ENCODE results near the gene EML6. TPM values are rescaled to one million over a fixed set of nuclear protein-coding genes. Genes with fewer than 3 reads are reported as not detected.
"Not testable (repeated sequence)": the region's sequence is repeated elsewhere in the genome, so short reads cannot be mapped to it uniquely, and the experiment has no call there.

Gene EML6
- total RNA-seq, 1 donor from 2014 or later = 1.1 TPM

DNA sequence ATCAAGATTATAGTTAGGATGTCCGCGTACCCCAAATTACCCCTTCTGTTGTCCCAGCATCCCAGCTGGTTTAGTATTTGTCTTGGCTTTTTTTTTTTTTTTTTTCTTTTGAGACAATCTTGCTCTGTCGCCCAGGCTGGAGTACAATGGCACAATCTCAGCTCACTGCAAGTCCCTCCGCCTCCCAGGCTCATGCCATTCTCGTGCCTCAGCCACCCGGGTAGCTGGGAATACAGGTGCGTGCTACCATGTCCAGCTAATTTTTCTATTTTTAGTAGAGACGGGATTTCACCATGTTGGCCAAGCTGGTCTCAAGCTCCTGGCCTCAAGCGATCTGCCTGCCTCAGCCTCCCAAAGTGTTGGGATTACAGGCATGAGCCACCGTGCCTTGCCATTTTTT is 118.0 kb downstream of the EML6 start:
- DNase-seq (ENCODE audit: low read depth, low spot score) = not testable (repeated sequence)

DNA sequence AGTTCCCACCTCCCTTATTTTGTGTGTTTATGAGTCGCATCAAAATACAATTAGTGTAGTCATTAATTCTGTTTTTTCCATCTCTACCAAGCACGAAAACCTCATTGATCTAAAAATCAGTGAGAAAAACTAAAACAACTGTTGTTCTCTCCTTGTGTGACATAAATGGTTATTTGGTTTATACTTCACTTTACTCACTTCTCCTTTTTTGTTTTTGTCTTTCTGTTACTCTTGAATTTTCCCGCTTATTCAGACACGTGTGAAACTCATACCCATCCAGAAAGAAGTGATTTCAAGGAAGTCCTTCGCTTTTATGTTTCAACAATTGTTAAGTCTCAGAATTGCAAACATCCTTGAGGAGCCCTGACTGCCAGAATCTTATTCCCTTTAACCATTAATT is 121.6 kb downstream of the EML6 start:
- no peak for DNase-seq (ENCODE audit: low read depth, low spot score)

DNA sequence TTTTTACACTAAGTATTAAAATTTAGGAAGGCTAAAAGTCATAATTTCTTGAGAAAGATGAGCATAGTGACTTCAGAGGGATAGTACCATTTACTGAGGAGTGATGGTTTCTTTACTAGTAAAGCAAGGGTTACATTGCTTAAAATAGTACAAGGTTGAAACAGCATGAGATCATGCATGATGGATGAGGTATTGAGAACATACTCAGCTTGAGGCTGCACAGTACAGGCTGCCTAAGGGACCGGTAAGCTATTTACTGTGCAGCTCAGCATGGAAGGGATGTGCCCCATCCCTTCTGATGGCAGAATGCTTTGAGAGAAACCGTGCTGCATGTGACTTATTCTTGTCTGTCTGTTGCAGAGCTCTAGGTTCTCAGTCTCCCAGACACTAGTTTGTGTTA is 122.1 kb downstream of the EML6 start:
- DNase-seq (ENCODE audit: low read depth, low spot score) = no peak

DNA sequence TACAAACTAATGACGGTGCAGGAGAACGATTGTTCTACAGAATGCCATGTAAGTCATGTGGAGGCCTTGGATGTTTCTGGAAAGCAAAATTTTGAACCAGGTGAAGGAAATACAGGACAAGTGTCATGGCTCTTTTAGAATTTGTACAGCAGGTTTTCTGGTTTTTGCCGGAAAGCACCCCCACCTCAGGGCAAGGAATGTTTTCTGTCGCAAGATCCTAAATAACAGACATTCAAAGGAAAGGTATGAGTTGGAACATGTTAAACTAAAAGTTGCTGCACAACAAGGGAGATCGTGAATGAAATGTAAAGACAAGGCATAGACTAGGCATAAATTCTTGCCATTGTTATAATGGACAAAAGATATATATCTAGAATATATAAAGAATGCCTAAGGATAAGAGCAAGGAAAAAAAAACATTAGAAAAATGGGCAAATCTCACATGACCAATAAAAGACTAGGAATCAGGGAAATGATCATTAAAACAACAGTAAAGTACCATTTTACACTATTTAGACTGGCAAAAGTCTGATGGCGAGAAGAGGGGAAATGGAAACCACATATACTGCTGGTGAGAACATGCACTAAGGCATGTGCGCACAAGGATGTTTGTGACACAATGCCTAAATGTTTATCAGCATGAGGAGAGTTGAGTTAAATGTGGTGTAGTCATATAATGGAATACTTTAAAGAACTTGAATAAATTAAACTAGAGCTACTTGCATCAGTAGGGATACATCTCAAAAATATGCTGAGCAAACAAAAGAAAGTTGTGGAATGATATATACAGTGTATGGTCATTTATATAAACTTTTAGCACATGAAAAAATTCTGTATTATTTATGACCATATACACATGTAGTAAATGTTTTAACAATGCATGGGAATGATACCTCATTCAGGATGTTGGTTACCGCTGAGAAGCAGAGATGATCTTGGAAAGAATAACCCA is 127.0 kb downstream of the EML6 start:
- DNase-seq (ENCODE audit: low read depth, low spot score) = no peak

DNA sequence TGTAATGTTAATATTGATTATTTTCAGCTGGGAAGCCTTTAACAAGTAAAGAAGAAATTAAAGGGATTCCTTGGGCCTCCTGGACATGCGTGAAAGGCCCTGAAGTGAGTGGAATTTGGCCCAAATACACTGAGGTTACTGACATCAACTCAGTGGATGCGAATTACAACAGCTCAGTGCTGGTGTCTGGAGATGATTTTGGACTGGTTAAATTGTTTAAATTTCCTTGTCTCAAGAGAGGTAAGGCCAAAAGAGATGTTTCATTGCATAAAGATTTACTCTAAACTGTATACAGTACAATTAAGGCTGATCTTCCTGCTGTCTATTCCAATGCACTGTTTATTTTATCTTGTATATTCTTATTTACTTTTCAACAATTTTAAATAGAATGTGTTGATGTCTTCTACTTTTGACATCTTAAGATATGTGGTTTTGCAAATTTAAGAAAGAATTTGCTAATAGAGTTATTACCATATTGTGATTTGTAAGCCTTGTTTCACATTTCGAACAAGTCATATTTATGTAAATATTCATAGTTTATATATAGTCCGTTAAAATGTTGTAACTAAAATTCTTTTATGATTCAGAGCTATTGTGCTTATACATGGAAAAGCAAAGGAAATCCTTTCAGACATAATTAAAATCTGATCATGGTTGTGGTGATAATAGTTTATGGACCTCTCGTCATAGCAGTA is 130.3 kb downstream of the EML6 start:
- DNase-seq (ENCODE audit: low read depth, low spot score) = no peak

DNA sequence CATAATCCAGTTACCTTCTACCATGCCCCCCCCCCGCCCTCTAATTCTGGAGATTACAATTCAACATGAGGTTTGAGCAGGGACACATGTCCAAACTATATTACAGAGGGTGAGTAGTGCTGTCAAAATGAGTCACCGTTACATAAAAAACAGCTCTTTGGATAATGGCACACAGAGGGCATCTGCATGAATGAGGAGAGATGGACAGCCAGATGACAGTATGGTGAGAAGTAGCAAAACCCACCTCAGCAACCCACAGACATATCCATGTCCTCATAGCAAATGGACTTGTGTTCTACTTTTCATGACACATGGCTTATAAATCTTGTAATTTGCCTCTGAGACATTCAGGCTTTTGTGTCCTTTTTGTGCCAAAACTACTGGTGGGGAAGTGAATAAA is 132.0 kb downstream of the EML6 start:
- DNase-seq (ENCODE audit: low read depth, low spot score) = no peak

DNA sequence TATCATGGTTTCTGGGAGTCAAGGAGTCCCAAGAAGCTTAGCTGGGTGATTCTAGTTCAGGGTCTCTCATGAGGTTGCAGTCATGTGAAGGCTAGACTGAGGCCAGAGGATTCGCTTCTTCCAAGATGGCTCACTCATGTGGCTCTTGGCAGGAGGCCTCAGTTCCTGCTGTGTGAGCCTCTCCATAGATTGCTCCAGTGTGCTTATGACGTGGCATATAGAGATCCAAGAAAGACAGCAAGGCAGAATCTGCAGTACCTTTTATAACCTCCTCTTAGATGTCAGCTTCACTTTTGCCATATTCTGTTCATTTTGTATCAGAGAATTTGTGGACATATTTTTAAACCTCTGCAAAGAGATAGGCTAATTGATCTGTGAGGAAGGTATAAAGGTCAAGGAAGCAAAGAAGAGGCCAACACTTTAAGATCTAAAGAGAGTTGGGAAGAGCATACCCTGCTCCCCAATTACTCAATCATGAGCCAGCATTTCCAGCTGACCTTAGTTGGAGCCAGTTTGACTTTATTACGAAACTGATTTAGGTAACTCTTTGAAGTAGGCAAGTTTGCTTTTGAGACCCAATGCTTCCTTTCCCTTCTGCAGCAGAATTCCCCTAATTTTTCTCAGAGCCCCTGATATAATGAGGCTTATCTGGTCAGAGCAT is 134.7 kb downstream of the EML6 start:
- no peak for DNase-seq (ENCODE audit: low read depth, low spot score)

DNA sequence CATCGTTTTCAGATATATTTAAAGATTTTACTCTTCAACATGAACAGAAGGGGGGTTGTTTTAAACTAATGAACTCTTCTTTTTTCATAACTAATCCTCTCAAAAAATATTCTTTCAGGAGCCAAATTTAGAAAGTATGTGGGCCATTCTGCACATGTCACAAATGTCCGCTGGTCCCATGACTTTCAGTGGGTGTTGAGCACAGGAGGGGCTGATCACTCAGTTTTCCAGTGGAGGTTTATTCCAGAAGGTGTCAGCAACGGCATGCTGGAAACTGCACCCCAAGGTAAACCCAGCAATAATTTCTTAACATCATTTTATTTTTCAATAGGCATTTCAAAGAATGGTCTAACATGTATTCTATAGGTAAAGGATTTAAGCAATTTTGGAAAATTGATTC is 136.0 kb downstream of the EML6 start:
- DNase-seq (ENCODE audit: low read depth, low spot score) = no peak

DNA sequence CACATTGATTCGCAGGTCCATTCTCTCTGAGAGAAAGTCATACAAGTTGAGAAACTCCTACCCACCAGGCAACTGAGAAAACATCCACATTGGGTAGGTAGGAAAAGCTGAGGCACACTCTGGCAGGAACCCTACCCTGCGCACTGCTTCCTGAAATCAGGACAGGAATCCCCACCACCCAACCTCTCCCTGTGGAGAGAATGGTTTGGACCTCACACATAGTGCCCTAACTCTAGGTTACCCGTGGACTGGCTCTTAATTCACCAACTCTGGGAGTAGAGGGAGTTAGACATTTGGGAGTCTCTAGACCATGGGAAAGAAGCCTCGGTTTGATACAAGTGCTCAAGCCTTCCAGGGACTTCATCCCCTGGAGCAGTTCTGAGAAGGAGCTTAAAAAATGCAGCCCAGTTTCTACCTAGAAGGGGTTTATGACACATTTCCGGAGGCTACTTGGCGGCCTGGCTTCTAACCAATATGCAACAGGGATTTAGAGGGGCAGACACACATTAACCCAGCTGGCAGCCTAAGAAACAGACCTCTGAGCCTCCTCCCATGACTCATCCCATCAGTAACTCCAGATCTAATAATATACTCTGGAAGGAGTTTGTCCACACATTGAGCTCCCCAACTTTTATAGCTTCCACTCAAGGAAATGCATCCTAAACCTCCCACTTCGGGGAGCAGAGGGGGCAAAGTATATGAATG is 136.7 kb downstream of the EML6 start:
- no peak for DNase-seq (ENCODE audit: low read depth, low spot score)

DNA sequence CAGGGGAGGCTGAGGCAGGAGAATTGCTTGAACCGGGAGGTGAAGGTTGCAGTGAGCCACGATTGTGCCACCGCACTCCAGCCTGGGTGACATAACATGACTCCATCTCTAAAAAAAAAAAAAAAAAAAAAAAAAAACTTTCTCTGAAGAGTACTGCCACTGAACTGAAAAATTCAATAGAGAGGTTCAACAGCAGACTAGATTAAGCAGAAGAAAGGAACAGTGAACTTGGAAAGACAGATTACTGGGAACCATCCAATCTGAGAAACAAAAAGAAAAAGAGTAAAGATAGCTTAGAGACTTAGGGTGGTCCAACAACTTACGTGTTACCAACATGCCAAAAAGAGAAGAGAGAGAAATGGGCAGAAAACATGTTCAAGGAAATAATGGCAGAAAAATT is 138.8 kb downstream of the EML6 start:
- DNase-seq (ENCODE audit: low read depth, low spot score) = no peak

DNA sequence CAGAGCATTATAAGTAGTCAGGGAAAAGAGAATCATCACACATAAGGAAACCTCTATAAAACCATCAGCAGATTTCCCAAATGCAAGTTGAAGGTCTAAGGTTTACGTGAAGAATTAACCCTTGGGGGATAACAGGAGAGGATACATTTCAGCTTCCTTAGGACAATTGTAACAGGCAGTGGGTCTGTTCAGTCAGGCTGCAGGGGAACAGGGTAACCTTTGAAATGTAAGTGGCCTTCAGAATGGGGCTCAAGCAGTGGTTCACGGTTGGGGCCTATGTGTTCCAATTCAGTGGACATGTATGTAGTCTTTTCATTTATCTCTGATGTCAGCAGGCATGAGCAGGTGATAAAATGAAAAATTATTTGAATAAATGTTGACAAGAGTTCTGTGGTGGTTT is 139.3 kb downstream of the EML6 start:
- DNase-seq (ENCODE audit: low read depth, low spot score) = no peak

DNA sequence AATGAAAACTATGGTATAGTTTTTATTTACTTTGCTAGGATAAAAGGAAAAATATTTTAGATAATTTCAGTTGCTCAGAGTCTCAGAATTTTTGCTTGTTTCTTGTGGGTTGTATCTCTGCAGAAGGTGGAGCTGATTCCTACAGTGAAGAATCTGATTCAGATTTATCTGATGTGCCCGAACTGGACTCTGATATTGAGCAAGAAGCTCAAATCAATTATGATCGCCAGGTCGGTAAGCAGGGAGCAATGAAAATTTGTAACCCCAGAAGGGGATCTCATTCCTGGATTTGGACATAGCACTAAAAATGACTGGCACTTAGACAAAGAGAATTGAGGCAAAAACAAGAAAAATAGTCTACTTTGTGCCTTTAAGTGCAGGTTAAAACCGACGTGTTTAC is 140.2 kb downstream of the EML6 start:
- DNase-seq (ENCODE audit: low read depth, low spot score) = no peak

DNA sequence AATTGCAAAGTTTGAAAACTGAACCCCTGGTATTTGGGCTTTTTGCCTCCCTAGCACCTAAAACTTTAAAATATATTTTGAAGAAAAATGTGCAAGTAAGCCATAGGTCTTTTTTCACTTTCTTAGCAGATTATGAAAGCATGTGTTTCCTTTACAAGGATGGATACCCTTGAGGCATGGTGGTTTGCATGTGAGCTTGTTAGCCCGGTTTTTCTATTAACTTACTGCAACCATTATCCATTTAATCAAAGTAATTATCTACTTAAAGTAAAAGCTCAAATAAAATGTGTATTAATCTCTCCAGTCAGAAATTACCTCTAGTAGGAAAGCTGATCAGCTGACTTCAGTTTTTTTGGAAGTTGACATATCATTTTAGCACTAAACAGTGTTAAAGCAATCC is 140.6 kb downstream of the EML6 start:
- no peak for DNase-seq (ENCODE audit: low read depth, low spot score)

DNA sequence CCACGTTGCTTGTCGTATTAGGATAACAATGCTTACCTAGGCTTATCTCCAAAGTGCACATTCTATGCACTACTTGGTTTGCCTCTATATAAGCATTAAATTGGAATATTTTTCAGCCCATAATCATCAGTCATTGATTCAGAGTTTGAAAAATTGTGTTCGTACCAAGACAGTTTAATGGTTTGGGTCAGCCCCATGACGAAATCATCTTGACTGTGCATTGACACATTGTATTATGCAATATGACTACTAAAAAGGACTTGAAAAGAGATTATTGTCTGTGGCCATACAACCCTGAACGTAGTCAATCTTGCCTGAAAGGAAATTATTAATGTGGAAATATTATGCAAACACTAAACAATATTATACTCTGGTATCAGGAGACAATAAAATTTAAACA is 141.3 kb downstream of the EML6 start:
- DNase-seq (ENCODE audit: low read depth, low spot score) = no peak

DNA sequence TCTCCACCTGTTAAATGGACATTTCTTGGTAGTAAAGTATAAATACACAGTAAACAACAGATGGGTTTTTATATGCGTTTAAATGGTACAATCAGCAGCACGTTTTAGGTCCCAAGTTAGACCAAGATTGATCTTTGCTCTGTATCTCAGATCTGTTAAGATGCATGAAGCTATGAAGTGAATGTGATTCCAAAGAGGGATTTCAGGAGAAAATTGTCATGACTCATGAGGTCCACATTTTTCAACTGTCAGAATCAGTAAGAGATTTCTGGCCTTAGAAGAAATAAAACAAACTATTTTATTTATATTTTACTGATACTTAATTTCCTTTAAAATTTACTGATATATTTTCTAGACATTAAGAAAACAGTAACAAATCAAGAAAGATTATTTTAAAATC is 142.7 kb downstream of the EML6 start:
- DNase-seq (ENCODE audit: low read depth, low spot score) = no peak

DNA sequence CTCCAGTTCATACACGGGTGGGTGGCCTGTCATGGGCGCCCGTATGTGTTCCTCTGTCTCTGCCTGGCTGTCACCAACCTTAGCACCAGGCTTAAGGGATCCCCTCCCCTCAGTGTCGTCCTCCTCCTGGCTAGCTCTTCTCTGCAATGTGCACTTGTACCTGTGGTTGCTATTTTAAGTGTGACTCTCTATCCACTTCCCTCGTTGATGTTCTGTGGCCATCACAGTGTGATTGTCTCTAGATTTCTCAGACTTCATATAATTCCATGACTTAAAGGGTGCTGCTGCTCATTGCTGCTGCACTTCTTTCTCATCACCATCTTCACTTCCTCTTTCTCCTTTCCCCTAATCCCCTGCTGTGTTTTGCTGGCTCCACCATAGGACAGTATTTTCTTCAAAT is 143.4 kb downstream of the EML6 start:
- DNase-seq (ENCODE audit: low read depth, low spot score) = no peak

DNA sequence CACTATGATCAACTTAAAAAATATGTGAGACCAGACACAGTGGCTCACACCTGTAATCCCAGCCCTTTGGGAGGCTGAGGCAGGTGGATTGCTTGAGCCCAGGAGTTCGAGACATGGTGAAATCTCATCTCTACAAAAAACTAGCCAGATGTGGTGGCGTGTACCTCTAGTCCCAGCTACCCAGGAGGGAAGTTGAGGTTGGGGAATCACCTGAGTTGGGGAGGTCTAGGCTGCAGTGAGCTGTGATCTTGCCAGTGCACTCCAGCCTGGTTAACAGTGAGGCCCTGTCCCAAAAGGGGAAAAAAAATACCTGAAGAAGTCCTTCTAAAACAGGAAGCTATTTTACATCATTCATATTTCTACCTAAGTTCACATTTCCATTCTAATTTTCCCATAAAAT is 144.0 kb downstream of the EML6 start:
- DNase-seq (ENCODE audit: low read depth, low spot score) = no peak

DNA sequence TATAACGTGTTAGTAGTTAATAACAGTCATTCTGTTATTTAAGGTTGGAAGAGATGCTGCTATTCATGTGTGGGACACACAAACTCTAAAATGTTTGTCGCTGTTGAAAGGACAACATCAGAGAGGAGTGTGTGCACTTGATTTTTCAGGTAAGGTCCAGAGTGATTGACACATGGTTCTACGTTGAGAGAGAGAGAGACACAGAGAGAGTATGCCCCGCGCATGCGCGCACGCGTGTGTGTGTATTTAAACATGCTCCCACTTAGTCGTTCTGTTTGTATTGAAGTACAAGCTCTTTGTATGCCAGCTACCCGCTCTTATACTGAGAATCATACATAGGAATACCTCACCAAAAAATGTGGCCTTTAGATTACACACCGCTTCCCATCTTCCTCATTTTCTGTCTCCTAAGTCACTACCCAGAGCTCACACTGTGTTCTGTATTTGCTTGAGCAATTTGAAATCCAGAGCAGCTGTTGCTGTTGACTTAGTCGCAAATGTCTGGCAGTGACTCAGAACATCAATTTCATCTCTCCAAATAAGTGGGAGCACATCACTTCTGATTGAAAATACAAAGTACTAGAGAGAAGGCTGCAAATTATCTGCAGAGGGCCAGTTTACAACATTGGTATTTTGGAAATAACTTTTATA is 148.1 kb downstream of the EML6 start:
- no peak for DNase-seq (ENCODE audit: low read depth, low spot score)

DNA sequence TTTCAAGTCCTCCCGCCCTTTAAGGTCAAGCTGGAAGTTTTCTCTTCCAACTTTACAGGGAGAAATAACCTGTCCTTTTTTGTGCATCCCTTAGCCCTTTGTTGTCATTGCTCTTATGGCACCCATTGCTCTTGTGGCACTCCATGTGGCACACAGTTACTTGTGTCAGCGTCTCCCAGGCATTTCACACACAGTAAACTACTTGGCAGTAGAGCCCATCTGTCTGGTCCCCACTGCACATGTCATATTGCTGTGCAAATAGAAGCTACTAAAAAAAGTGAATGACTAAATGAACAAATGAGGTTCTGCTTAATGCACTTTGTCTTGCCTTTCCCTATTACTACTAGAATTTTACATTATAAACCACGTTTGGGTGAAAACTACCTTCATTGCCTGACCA is 149.3 kb downstream of the EML6 start:
- DNase-seq (ENCODE audit: low read depth, low spot score) = no peak

DNA sequence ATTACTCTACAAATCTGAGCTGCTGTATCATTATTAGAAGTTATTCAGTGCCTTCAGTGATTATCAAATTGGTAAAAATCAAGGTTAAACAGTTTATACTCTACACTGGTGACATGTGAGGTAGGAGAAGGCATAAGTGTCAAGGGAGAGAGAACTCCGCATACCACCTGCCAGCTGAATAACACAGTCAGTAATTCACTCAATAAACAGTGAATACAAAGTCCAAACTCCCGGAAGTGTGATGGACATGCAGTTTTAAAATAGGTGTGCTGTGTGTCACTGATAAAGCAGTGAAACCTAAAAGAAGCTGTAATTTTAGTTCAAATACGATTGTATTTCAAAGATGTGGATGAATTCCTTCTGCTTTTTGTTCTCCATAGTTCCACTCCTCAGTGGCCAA is 149.8 kb downstream of the EML6 start:
- not testable (repeated sequence) for DNase-seq (ENCODE audit: low read depth, low spot score)

DNA sequence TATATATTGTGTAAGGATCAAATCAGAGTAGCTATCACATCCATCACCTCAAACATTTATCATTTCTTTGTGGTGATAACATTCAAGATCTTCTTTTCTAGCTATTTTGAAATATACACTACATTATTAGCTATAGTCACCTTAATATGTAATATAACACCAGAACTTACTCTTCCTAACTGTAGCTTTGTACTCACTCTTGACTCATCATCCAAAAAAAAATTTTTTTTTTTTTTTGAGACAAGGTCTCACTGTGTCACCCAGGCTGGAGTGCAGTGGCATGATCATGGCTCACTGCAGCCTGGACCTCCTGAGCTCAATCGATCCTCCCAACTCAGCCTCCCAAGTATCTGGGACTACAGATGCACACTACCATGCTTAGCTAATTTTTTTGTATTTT is 153.3 kb downstream of the EML6 start:
- DNase-seq (ENCODE audit: low read depth, low spot score) = no peak

Measured in pulmonary artery endothelial cell (primary cell).